DND-41 (cell line): ENCODE data around the gene MSL1.

ENCODE experiments used
- EZH2 ChIP-seq: IDR thresholded peaks from 3 replicates; pipeline ENCODE4 v1.6.1; 2012; ENCODE audit warnings: borderline replicate concordance, low read depth, mild to moderate bottlenecking, moderate library complexity, low read length, inconsistent platforms; ENCODE audit not compliant: severe bottlenecking
- TF ChIP-seq, protein P1 (sequence below): IDR thresholded peaks from 2 replicates; pipeline ENCODE4 v1.5.1; 2012; ENCODE audit warnings: borderline replicate concordance, low read length, moderate library complexity, mild to moderate bottlenecking; ENCODE audit not compliant: poor library complexity, severe bottlenecking; ENCODE audit errors: extremely low read depth

- TF ChIP-seq, protein P1, sequence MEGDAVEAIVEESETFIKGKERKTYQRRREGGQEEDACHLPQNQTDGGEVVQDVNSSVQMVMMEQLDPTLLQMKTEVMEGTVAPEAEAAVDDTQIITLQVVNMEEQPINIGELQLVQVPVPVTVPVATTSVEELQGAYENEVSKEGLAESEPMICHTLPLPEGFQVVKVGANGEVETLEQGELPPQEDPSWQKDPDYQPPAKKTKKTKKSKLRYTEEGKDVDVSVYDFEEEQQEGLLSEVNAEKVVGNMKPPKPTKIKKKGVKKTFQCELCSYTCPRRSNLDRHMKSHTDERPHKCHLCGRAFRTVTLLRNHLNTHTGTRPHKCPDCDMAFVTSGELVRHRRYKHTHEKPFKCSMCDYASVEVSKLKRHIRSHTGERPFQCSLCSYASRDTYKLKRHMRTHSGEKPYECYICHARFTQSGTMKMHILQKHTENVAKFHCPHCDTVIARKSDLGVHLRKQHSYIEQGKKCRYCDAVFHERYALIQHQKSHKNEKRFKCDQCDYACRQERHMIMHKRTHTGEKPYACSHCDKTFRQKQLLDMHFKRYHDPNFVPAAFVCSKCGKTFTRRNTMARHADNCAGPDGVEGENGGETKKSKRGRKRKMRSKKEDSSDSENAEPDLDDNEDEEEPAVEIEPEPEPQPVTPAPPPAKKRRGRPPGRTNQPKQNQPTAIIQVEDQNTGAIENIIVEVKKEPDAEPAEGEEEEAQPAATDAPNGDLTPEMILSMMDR, result no peak
- TF ChIP-seq EZH2, result no peak
Observed at GRCh38 chr17:40130352-40131042, 8.7 kb downstream of the MSL1 start.
